ENCODE results near the gene FLAD1. TPM values are rescaled to one million over a fixed set of nuclear protein-coding genes. Genes with fewer than 3 reads are reported as not detected.

The FLAD1 gene
- total and polyA plus RNA-seq, 2 donors (not counting 3 experiments of a cell fraction or from before 2014, with no cell fraction given), result 42.2 to 59.1 TPM

- TF ChIP-seq MYC (IDR thresholded peaks at IDR 0.05; ENCODE audit: low read depth, low read length), result no peak
- no peak for TF ChIP-seq GATA2 (IDR thresholded peaks at IDR 0.05; ENCODE audit: insufficient read depth, insufficient read length, low read depth, low read length)
- no peak for TF ChIP-seq CTCF (IDR thresholded peaks at IDR 0.05; ENCODE audit: extremely low read depth in 1 of 2, insufficient read depth in 1 of 2, low read depth in 1 of 2, low read length in 2 of 2)
- no peak for TF ChIP-seq POLR2AphosphoS5 (IDR thresholded peaks at IDR 0.05; ENCODE audit: insufficient read depth, low read depth, low read length)
- TF ChIP-seq POLR2A (IDR thresholded peaks at IDR 0.05; ENCODE audit: low read depth, low read length), result no peak
- TF ChIP-seq MAX (IDR thresholded peaks at IDR 0.05; ENCODE audit: insufficient read depth, insufficient read length), result no peak
- TF ChIP-seq EZH2 (IDR thresholded peaks at IDR 0.05; ENCODE audit: borderline replicate concordance, low read depth, low read length, severe bottlenecking), result no peak
- no peak for TF ChIP-seq JUN (IDR thresholded peaks at IDR 0.05; ENCODE audit: borderline replicate concordance, insufficient read depth, insufficient read length, low read depth)
- TF ChIP-seq FOS (IDR thresholded peaks at IDR 0.05; ENCODE audit: borderline replicate concordance, insufficient read depth, low read length), result no peak
- Histone ChIP-seq H3K27me3 (ENCODE audit: control insufficient read depth in 2 of 2, insufficient read depth in 2 of 2, low read length in 2 of 2) (peaks cover 0 to 5% of the 10 kb centered on the region in 2 experiments), H3K36me3 (ENCODE audit: control insufficient read depth in 2 of 2, extremely low read depth in 1 of 2, insufficient read depth in 2 of 2, low read length in 2 of 2) (no peaks in the 10 kb centered on the region), H4K20me1 (replicated peaks; ENCODE audit: control insufficient read depth, extremely low read depth, insufficient read depth, low read length) (no peaks in the 10 kb centered on the region), H2AFZ (ENCODE audit: low read depth, low read length) (no peak within 1 kb of the TSS), H3K27ac (ENCODE audit: insufficient read depth, low read depth, low read length) (no peak within 1 kb of the TSS), H3K4me1 (ENCODE audit: control insufficient read depth, extremely low read depth, insufficient read depth, low read length) (peaks cover under 1% of the 10 kb centered on the region), H3K79me2 (ENCODE audit: control insufficient read depth, insufficient read depth, low read length) (no peaks in the 10 kb centered on the region), H3K9ac (replicated peaks; ENCODE audit: extremely low read depth, insufficient read depth, low read length) (no peak within 1 kb of the TSS), H3K9me3 (replicated peaks; ENCODE audit: control insufficient read depth, insufficient read depth, low read length) (no peaks in the 10 kb centered on the region), H3K4me3 (replicated peaks in 1 of 3; ENCODE audit: insufficient read depth in 1 of 3, low read depth in 1 of 3, low read length in 3 of 3) (no peak within 1 kb of the TSS), H3K4me2 (ENCODE audit: insufficient read depth, low read length) (no peak within 1 kb of the TSS), H3K9me1 (replicated peaks; ENCODE audit: control insufficient read depth, extremely low read depth, insufficient read depth, low read length) (no peaks in the 10 kb centered on the region)
- DNase-seq (ENCODE audit: low read depth, low spot score), result no peak
- BruUV-seq (replicated peaks), result no TSS peak
- dilution Hi-C loops (cut with MboI; ENCODE audit: extremely low pct_ligation_motif_present, low sequenced_read_pairs), result no loop called here
- intact Hi-C loops (cut with micrococcal nuclease), result no loop called here
- FAIRE-seq, result no peak
- ChIA-PET CTCF (interaction anchor here (1.1 to 3.1 kb wide), 5 partner anchors 11 to 51 kb away, joined by 3 to 12 read pairs (median 5); partner anchors contain the start of genes ADAM15 and EFNA4), POLR2A (no interaction called here)
These were observed 50.4 kb downstream of the FLAD1 start, which contains the start of the genes DCST1 and DCST2 for GRCh38 chr1:155033524-155033923. DCST1 (plus strand) TSS chr1:155033824; CDS start chr1:155034037, 213 bp downstream. DCST2 (minus strand) TSS chr1:155033781; CDS start chr1:155033701, 80 bp downstream.
